Liver (tissue), 3 donors: ENCODE measurements around the gene AEN.

ENCODE experiments used
- ATF3 ChIP-seq: IDR thresholded peaks from 2 replicates; pipeline ENCODE4 v1.6.1; 2016; ENCODE audit warnings: antibody characterized with exemption
- CTCF ChIP-seq: fragments of 150-350 bp; IDR thresholded peaks from 2 replicates; pipeline ENCODE4 v1.5.1; 2017; ENCODE audit warnings: improper control_type of control experiment, low read depth, low read length; ENCODE audit not compliant: missing input control
- HNF4G ChIP-seq: IDR thresholded peaks from 2 replicates; pipeline ENCODE4 v1.6.1; 2016; ENCODE audit warnings: antibody characterized with exemption
- MAX ChIP-seq: IDR thresholded peaks from 2 replicates; pipeline ENCODE4 v1.6.1; 2016; ENCODE audit warnings: antibody characterized with exemption
- NR2F2 ChIP-seq: IDR thresholded peaks from 2 replicates; pipeline ENCODE4 v1.6.1; 2016; ENCODE audit warnings: antibody characterized with exemption
- RAD21 ChIP-seq, 2 donors: IDR thresholded peaks; 2 replicates each; pipeline ENCODE4 v1.6.1; 2016; ENCODE audit warnings: antibody characterized with exemption in 2 of 2, mild to moderate bottlenecking in 2 of 2
- REST ChIP-seq: IDR thresholded peaks from 2 replicates; pipeline ENCODE4 v1.6.1; 2016; ENCODE audit warnings: antibody characterized with exemption, mild to moderate bottlenecking
- TAF1 ChIP-seq: conservative IDR thresholded peaks from 2 replicates; pipeline ENCODE4 v1.6.1; 2016; ENCODE audit warnings: antibody characterized with exemption, mild to moderate bottlenecking
- YY1 ChIP-seq: IDR thresholded peaks from 2 replicates; pipeline ENCODE4 v1.6.1; 2016; ENCODE audit warnings: antibody characterized with exemption, mild to moderate bottlenecking
- donor health status: healthy.
- donor health status: healthy.

GRCh38 chr15:88663141-88663621 lies 42.0 kb downstream of the AEN start:
- TF ChIP-seq CTCF = no peak
- no peak for TF ChIP-seq MAX
- no peak for TF ChIP-seq REST
- no peak for TF ChIP-seq RAD21 (IDR thresholded peaks at IDR 0.05)
- no peak for TF ChIP-seq YY1
- TF ChIP-seq NR2F2 = no peak
- no peak for TF ChIP-seq ATF3
- no peak for TF ChIP-seq TAF1
- TF ChIP-seq HNF4G = no peak
